Vagina (tissue), 2 donors: ENCODE results near the gene STX17. TPM values are rescaled to one million over a fixed set of nuclear protein-coding genes. Genes with fewer than 3 reads are reported as not detected.

Source experiments
- DNase-seq, 2 donors: peaks; one replicate each; pipeline ENCODE4 v3.0.0-alpha.2; 2017; ENCODE audit errors: extremely low spot score in 2 of 2
- H3K27ac ChIP-seq: fragments of 200-600 bp; sonication (generic); one replicate; pipeline ENCODE4 v1.5.1; 2019
- H3K27me3 ChIP-seq: fragments of 200-600 bp; sonication (generic); one replicate; pipeline ENCODE4 v1.5.1; 2019
- H3K36me3 ChIP-seq, 2 donors: fragments of 200-600 bp; sonication (generic); one replicate each; pipeline ENCODE4 v1.5.1; 2017 to 2019
- H3K4me1 ChIP-seq: fragments of 200-600 bp; sonication (generic); one replicate; pipeline ENCODE4 v1.5.1; 2019
- H3K4me3 ChIP-seq, 2 donors: fragments of 200-600 bp; sonication (generic); 1 replicate in 1 of 2; 2 replicates in 1 of 2; pipeline ENCODE4 v1.5.1; 2016 to 2019
- H3K9me3 ChIP-seq: fragments of 200-600 bp; sonication (generic); one replicate; pipeline ENCODE4 v1.5.1; 2019
- CTCF ChIP-seq, 3 experiments: fragments of 450-650 bp in 2 of 3; fragments of 200-600 bp in 1 of 3; sonication (generic) in 1 of 3; IDR thresholded peaks; one replicate each; pipeline ENCODE4 v1.5.1; 2017 to 2019; ENCODE audit warnings: antibody characterized with exemption in 3 of 3, mild to moderate bottlenecking in 2 of 3, moderate library complexity in 2 of 3
- POLR2A ChIP-seq, 2 donors: fragments of 450-650 bp; IDR thresholded peaks; one replicate each; pipeline ENCODE4 v1.6.1; 2017; ENCODE audit warnings: antibody characterized with exemption in 2 of 2, mild to moderate bottlenecking in 2 of 2, moderate library complexity in 2 of 2
- POLR2AphosphoS5 ChIP-seq, 2 donors: sonication (generic); formaldehyde crosslinking; IDR thresholded peaks; one replicate each; pipeline ENCODE4 v1.9.0; 2017; ENCODE audit warnings: antibody characterized with exemption in 2 of 2, mild to moderate bottlenecking in 2 of 2, low read depth in 1 of 2; ENCODE audit not compliant: insufficient read depth in 1 of 2
- intact Hi-C: fragments of 100-400 bp; cut with DNase I; formaldehyde crosslinking; loops from one replicate; pipeline ENCODE4 v1.15.1; 2023
- total RNA-seq: library from RNA; depleted of rRNA; stranded (reverse); fragments of >200 nt; gene quantifications from one replicate; pipeline ENCODE4 v1.2.3, GENCODE V29; 2016

Gene STX17
- total RNA-seq, 1 donor from 2014 or later, result 55.7 TPM

- TF ChIP-seq CTCF (IDR thresholded peaks at IDR 0.05) (no peak), POLR2AphosphoS5 (IDR thresholded peaks at IDR 0.05; ENCODE audit: insufficient read depth in 1 of 2, low read depth in 1 of 2) (no peak), POLR2A (IDR thresholded peaks at IDR 0.05) (no peak)
- Histone ChIP-seq H3K27ac (no peak overlapping the region), H3K9me3 (no peaks in the 10 kb centered on the region), H3K4me3 (no peak overlapping the region), H3K27me3 (no peaks in the 10 kb centered on the region), H3K4me1 (no peaks in the 10 kb centered on the region), H3K36me3 (peaks cover 0 to 54% of the 10 kb centered on the region in 2 donors)
- no peak for DNase-seq
- intact Hi-C loops, result no loop called here
Observed at GRCh38 chr9:99918134-99918533, 11.7 kb downstream of the STX17 start.

- intact Hi-C loops, result no loop called here
- Histone ChIP-seq H3K27me3 (no peaks in the 10 kb centered on the region), H3K4me3 (no peak overlapping the region), H3K27ac (no peak overlapping the region), H3K4me1 (no peaks in the 10 kb centered on the region), H3K36me3 (peaks cover 0 to 64% of the 10 kb centered on the region in 2 donors), H3K9me3 (no peaks in the 10 kb centered on the region)
- TF ChIP-seq POLR2AphosphoS5 (IDR thresholded peaks at IDR 0.05; ENCODE audit: insufficient read depth in 1 of 2, low read depth in 1 of 2), result no peak
- no peak for TF ChIP-seq CTCF (IDR thresholded peaks at IDR 0.05)
- no peak for TF ChIP-seq POLR2A (IDR thresholded peaks at IDR 0.05)
- DNase-seq, result no peak
Observed at GRCh38 chr9:99919930-99920329, 13.5 kb downstream of the STX17 start.

- no peak for TF ChIP-seq POLR2AphosphoS5 (IDR thresholded peaks at IDR 0.05; ENCODE audit: insufficient read depth in 1 of 2, low read depth in 1 of 2)
- no peak for TF ChIP-seq POLR2A (IDR thresholded peaks at IDR 0.05)
- TF ChIP-seq CTCF (IDR thresholded peaks at IDR 0.05), result no peak
- Histone ChIP-seq H3K27ac (no peak overlapping the region), H3K9me3 (no peaks in the 10 kb centered on the region), H3K4me1 (no peaks in the 10 kb centered on the region), H3K36me3 (peaks cover 0 to 60% of the 10 kb centered on the region in 2 donors), H3K4me3 (no peak overlapping the region), H3K27me3 (no peaks in the 10 kb centered on the region)
- intact Hi-C loops, result no loop called here
- no peak for DNase-seq
Observed at GRCh38 chr9:99921875-99922710, 15.6 kb downstream of the STX17 start.

GRCh38 chr9:99922711-99923030, 16.2 kb downstream of the STX17 start:
- Histone ChIP-seq H3K4me3 (no peak overlapping the region), H3K27me3 (no peaks in the 10 kb centered on the region), H3K4me1 (no peaks in the 10 kb centered on the region), H3K27ac (no peak overlapping the region), H3K36me3 (peaks cover 0 to 57% of the 10 kb centered on the region in 2 donors), H3K9me3 (no peaks in the 10 kb centered on the region)
- no peak for DNase-seq
- intact Hi-C loops, result no loop called here
- TF ChIP-seq POLR2AphosphoS5 (IDR thresholded peaks at IDR 0.05; ENCODE audit: insufficient read depth in 1 of 2, low read depth in 1 of 2) (no peak), CTCF (IDR thresholded peaks at IDR 0.05) (no peak), POLR2A (IDR thresholded peaks at IDR 0.05) (no peak)

- no peak for DNase-seq
- H3K9me3 ChIP-seq, result no peaks in the 10 kb centered on the region
- no peaks in the 10 kb centered on the region for H3K27me3 ChIP-seq
- peaks cover 0 to 46% of the 10 kb centered on the region in 2 donors for H3K36me3 ChIP-seq
- no peak for TF ChIP-seq POLR2AphosphoS5 (IDR thresholded peaks at IDR 0.05; ENCODE audit: insufficient read depth in 1 of 2, low read depth in 1 of 2)
- TF ChIP-seq POLR2A (IDR thresholded peaks at IDR 0.05), result no peak
- no peak for TF ChIP-seq CTCF (IDR thresholded peaks at IDR 0.05)
- no peaks in the 10 kb centered on the region for H3K4me1 ChIP-seq
- intact Hi-C loops, result no loop called here
- H3K4me3 ChIP-seq, result no peak overlapping the region
- H3K27ac ChIP-seq, result no peak overlapping the region
Observed at GRCh38 chr9:99925541-99925940, 19.1 kb downstream of the STX17 start.
